MM.1S (cell line): ENCODE data around the gene EXOC3.

Experiments
- DNase-seq: peaks from one replicate; pipeline ENCODE4 v3.0.0-alpha.2; 2015
- H2AFZ ChIP-seq: fragments of 300-600 bp; sonication (generic); 2 replicates; pipeline ENCODE4 v1.6.0; 2016; ENCODE audit warnings: antibody characterized with exemption, low read length
- H3F3A ChIP-seq: fragments of 300-600 bp; sonication (generic); 2 replicates; pipeline ENCODE4 v1.6.1; 2016; ENCODE audit warnings: mild to moderate bottlenecking, antibody characterized with exemption, low read length, moderate library complexity, mixed read lengths; ENCODE audit not compliant: insufficient read depth
- H3K27ac ChIP-seq: fragments of 300-600 bp; sonication (generic); 2 replicates; pipeline ENCODE4 v1.5.1; 2016; ENCODE audit warnings: mild to moderate bottlenecking, low read length
- H3K27me3 ChIP-seq: fragments of 300-600 bp; sonication (generic); replicated peaks from 2 replicates; pipeline ENCODE4 v1.6.0; 2016; ENCODE audit warnings: low read length; ENCODE audit not compliant: insufficient read depth
- H3K36me3 ChIP-seq: fragments of 300-600 bp; sonication (generic); replicated peaks from 2 replicates; pipeline ENCODE4 v1.6.1; 2016; ENCODE audit warnings: mild to moderate bottlenecking, low read length, mixed read lengths; ENCODE audit not compliant: insufficient read depth
- H3K4me1 ChIP-seq: fragments of 300-600 bp; sonication (generic); 2 replicates; pipeline ENCODE4 v1.6.1; 2016; ENCODE audit warnings: low read length, mixed read lengths
- H3K4me2 ChIP-seq: fragments of 300-600 bp; sonication (generic); 2 replicates; pipeline ENCODE4 v1.6.0; 2016; ENCODE audit warnings: low read depth, low read length
- H3K4me3 ChIP-seq: fragments of 300-600 bp; sonication (generic); 2 replicates; pipeline ENCODE4 v1.5.1; 2016; ENCODE audit warnings: low read length, mixed read lengths
- H3K79me2 ChIP-seq: fragments of 300-600 bp; sonication (generic); 2 replicates; pipeline ENCODE4 v1.6.1; 2016; ENCODE audit warnings: mixed run types, low read length, mixed read lengths
- H3K9ac ChIP-seq: fragments of 300-600 bp; sonication (generic); 2 replicates; pipeline ENCODE4 v1.6.1; 2016; ENCODE audit warnings: low read length, mixed read lengths
- H3K9me2 ChIP-seq: fragments of 300-600 bp; sonication (generic); replicated peaks from 2 replicates; pipeline ENCODE4 v1.6.1; 2016; ENCODE audit warnings: mild to moderate bottlenecking, low read length, mixed read lengths; ENCODE audit not compliant: insufficient read depth
- H3K9me3 ChIP-seq: fragments of 300-600 bp; sonication (generic); replicated peaks from 2 replicates; pipeline ENCODE4 v1.6.1; 2016; ENCODE audit warnings: mild to moderate bottlenecking, low read length, mixed read lengths; ENCODE audit not compliant: insufficient read depth
- H4K20me1 ChIP-seq: fragments of 300-600 bp; sonication (generic); 2 replicates; pipeline ENCODE4 v1.6.1; 2016; ENCODE audit warnings: mild to moderate bottlenecking, low read length, moderate library complexity, mixed read lengths; ENCODE audit not compliant: insufficient read depth
- EZH2 ChIP-seq: fragments of 300-600 bp; sonication (generic); optimal IDR thresholded peaks from 2 replicates; pipeline ENCODE3; 2017; ENCODE audit warnings: low read depth, mild to moderate bottlenecking, antibody characterized with exemption, low read length, mixed read lengths
- EZH2phosphoT487 ChIP-seq: fragments of 300-600 bp; sonication (generic); IDR thresholded peaks from 2 replicates; pipeline ENCODE4 v1.6.1; 2018; ENCODE audit warnings: antibody characterized with exemption, low read length
- TF ChIP-seq, protein P1 (sequence below): fragments of 300-600 bp; sonication (generic); IDR thresholded peaks from 2 replicates; pipeline ENCODE4 v1.5.1; 2016; ENCODE audit warnings: antibody characterized with exemption, low read length, mixed read lengths

Gene EXOC3

DNA sequence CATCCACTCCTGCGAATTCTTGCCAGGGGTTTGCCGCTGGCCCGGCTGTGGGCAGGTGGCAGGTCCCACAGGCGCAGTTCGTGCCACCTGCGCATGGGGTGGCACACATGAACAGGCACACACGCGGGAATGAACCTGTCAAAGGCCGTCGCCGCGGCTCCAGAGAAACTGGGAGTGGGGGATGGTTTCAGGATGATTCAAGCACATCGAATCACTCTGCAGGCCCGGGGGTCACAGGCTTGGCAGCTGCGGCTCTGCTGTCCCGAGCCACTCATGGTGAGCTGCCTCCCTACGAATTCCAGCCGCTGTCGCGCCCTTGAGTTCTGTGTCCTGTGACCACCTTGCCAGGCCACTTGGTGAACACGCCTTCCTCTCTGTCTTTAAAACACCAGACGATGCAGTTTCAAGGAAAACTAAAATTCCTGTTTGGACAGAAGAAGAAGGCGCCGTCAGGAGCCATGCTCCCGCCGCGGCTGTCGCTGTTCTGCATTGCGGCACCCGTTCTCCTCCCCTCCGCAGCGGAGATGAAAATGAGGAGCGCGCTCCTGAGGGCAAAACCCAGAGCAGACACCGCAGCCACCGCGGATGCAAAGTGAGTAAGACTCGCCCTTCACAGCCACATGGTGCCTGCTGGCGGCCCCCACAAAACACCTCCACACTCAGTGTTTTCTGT lies 15.4 kb upstream of the EXOC3 start:
- H3K4me1 ChIP-seq: peaks cover 9% of the 10 kb centered on the region
- H3F3A ChIP-seq: 0 out of 2 replicates have a peak, but pooled peaks cover 3% of the 10 kb centered on the region
- H2AFZ ChIP-seq: no peak overlapping the region
- no peaks in the 10 kb centered on the region for H4K20me1 ChIP-seq
- TF ChIP-seq EZH2 (no peak), EZH2phosphoT487 (no peak)
- TF ChIP-seq, protein P1, sequence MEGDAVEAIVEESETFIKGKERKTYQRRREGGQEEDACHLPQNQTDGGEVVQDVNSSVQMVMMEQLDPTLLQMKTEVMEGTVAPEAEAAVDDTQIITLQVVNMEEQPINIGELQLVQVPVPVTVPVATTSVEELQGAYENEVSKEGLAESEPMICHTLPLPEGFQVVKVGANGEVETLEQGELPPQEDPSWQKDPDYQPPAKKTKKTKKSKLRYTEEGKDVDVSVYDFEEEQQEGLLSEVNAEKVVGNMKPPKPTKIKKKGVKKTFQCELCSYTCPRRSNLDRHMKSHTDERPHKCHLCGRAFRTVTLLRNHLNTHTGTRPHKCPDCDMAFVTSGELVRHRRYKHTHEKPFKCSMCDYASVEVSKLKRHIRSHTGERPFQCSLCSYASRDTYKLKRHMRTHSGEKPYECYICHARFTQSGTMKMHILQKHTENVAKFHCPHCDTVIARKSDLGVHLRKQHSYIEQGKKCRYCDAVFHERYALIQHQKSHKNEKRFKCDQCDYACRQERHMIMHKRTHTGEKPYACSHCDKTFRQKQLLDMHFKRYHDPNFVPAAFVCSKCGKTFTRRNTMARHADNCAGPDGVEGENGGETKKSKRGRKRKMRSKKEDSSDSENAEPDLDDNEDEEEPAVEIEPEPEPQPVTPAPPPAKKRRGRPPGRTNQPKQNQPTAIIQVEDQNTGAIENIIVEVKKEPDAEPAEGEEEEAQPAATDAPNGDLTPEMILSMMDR: no peak
- H3K9me2 ChIP-seq: no peaks in the 10 kb centered on the region
- H3K36me3 ChIP-seq: no peaks in the 10 kb centered on the region
- no peak for DNase-seq
- H3K9me3 ChIP-seq: no peaks in the 10 kb centered on the region
- no peaks in the 10 kb centered on the region; the same call in 1 of the 2 replicates for H3K27me3 ChIP-seq
- H3K27ac ChIP-seq: no peak overlapping the region
- H3K4me3 ChIP-seq: no peak overlapping the region
- H3K4me2 ChIP-seq: no peak overlapping the region
- H3K79me2 ChIP-seq: no peaks in the 10 kb centered on the region
- no peak overlapping the region for H3K9ac ChIP-seq

- Histone ChIP-seq H3K27me3 (no peaks in the 10 kb centered on the region; the same call in 1 of the 2 replicates), H3K36me3 (no peaks in the 10 kb centered on the region), H4K20me1 (no peaks in the 10 kb centered on the region), H3K4me1 (peaks cover 9% of the 10 kb centered on the region), H3K4me3 (no peak overlapping the region), H3K9me2 (no peaks in the 10 kb centered on the region), H3K4me2 (no peak overlapping the region), H3K9ac (no peak overlapping the region), H2AFZ (no peak overlapping the region), H3K9me3 (no peaks in the 10 kb centered on the region), H3K79me2 (no peaks in the 10 kb centered on the region), H3K27ac (no peak overlapping the region), H3F3A (0 out of 2 replicates have a peak, but pooled peaks cover 3% of the 10 kb centered on the region)
- TF ChIP-seq EZH2: no peak
- TF ChIP-seq, protein P1: no peak
- no peak for TF ChIP-seq EZH2phosphoT487
- DNase-seq: no peak
Observed at GRCh38 chr5:428219-428618, 14.8 kb upstream of the EXOC3 start.

DNA sequence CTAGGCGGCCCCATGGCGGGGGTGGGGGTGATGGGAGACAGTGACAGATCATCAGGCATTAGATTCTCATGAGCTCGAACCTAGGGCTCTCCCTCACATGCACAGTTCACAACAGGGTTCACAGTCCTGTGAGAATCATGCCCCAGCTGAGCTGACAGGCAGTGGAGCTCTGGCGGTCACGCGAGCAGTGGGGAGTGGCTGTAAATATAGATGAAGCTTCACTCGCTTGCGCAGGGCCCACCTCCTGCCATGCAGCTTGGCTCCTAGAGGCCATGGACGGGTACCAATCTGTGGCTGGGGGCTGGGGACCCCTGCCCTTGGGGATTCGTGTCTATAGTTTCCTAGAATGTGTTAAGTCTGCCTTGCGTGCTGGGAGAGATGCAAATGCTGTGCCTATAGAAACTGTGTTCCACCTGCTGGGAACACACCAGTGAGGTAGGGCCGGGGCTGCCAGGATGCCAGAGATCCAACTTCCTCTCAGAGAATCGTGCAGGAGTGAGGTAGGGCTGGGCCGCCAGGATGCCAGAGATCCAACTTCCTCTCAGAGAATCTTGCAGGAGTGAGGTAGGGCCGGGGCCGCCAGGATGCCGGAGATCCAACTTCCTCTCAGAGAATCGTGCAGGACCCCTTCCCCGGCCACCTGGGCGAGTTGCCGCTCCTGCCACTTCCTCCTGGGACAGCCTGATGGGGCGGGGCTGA lies 14.1 kb upstream of the EXOC3 start:
- H3K4me1 ChIP-seq: peaks cover 9% of the 10 kb centered on the region
- no peaks in the 10 kb centered on the region for H4K20me1 ChIP-seq
- DNase-seq: no peak
- no peaks in the 10 kb centered on the region for H3K9me2 ChIP-seq
- H3F3A ChIP-seq: 0 out of 2 replicates have a peak, but pooled peaks cover 3% of the 10 kb centered on the region
- no peaks in the 10 kb centered on the region for H3K9me3 ChIP-seq
- H3K4me3 ChIP-seq: no peak overlapping the region
- H2AFZ ChIP-seq: no peak overlapping the region
- H3K36me3 ChIP-seq: no peaks in the 10 kb centered on the region
- TF ChIP-seq, protein P1: no peak
- TF ChIP-seq EZH2 (no peak), EZH2phosphoT487 (no peak)
- H3K27me3 ChIP-seq: peaks cover under 1% of the 10 kb centered on the region; the same call in 1 of the 2 replicates
- no peak overlapping the region for H3K9ac ChIP-seq
- H3K4me2 ChIP-seq: no peak overlapping the region
- no peak overlapping the region for H3K27ac ChIP-seq
- H3K79me2 ChIP-seq: no peaks in the 10 kb centered on the region
